ENCODE measurements around the gene IQSEC3. TPM values are rescaled to one million over a fixed set of nuclear protein-coding genes. Genes with fewer than 3 reads are reported as not detected.
"Not testable (repeated sequence)": the region's sequence is repeated elsewhere in the genome, so short reads cannot be mapped to it uniquely, and the experiment has no call there.

IQSEC3 gene
- total RNA-seq, 2 experiments from 2014 or later: not detected

GRCh38 chr12:214003-214741 lies 147.6 kb downstream of the IQSEC3 start, which contains the start of gene SLC6A12:
TSS of gene SLC6A12 (minus strand) at chr12:214157. CDS start at chr12:209986, 4,171 bp downstream.
- CTCF ChIA-PET (ENCODE audit: unreplicated experiment): no interaction called here
- H3K9me3 ChIP-seq (ENCODE audit: low read length): no peaks in the 10 kb centered on the region
- H3K27ac ChIP-seq (ENCODE audit: low read depth, low read length, poor library complexity, severe bottlenecking): no peak within 1 kb of the TSS
- no TSS peak for BruUV-seq (replicated peaks)
- no peaks in the 10 kb centered on the region for H4K20me1 ChIP-seq (ENCODE audit: insufficient read depth, low read length)
- no peak within 1 kb of the TSS for H3K4me2 ChIP-seq (ENCODE audit: low read length)
- intact Hi-C loops (cut with micrococcal nuclease; ENCODE audit: unreplicated experiment): no loop called here
- no peaks in the 10 kb centered on the region for H3K4me1 ChIP-seq (ENCODE audit: insufficient read depth, low read length, poor library complexity, severe bottlenecking)
- no peaks in the 10 kb centered on the region for H3K36me3 ChIP-seq (ENCODE audit: insufficient read depth, low read length)
- no peaks in the 10 kb centered on the region for H3K79me2 ChIP-seq (ENCODE audit: insufficient read depth, low read depth, low read length)
- H3K9me2 ChIP-seq (ENCODE audit: insufficient read depth, low read length): no peaks in the 10 kb centered on the region
- POLR2A ChIA-PET: no interaction called here
- DNase-seq (ENCODE audit: low spot score): no peak
- TF ChIP-seq CTCF (conservative IDR thresholded peaks at IDR 0.05; ENCODE audit: low read length) (no peak), EZH2phosphoT487 (IDR thresholded peaks at IDR 0.05; ENCODE audit: borderline replicate concordance, low read depth, low read length) (no peak)
- no peak within 1 kb of the TSS for H2AFZ ChIP-seq (ENCODE audit: low read length)
- no peak within 1 kb of the TSS for H3K4me3 ChIP-seq (ENCODE audit: low read depth, low read length, poor library complexity, severe bottlenecking)

GRCh38 chr12:215116-215515 lies 148.5 kb downstream of the IQSEC3 start:
- ChIA-PET POLR2A (interaction anchor here (0.6 kb wide), 1 partner anchor 60 kb away, joined by 3 read pairs; no protein-coding TSS in a partner anchor), CTCF (ENCODE audit: unreplicated experiment) (interaction anchor here (0.6 kb wide), 1 partner anchor 124 kb away, joined by 3 read pairs; no protein-coding TSS in a partner anchor)
- Histone ChIP-seq H3K4me1 (ENCODE audit: insufficient read depth, low read length, poor library complexity, severe bottlenecking) (no peaks in the 10 kb centered on the region), H3K4me2 (ENCODE audit: low read length) (no peak overlapping the region), H3K27ac (ENCODE audit: low read depth, low read length, poor library complexity, severe bottlenecking) (no peak overlapping the region), H3K36me3 (ENCODE audit: insufficient read depth, low read length) (no peaks in the 10 kb centered on the region), H2AFZ (ENCODE audit: low read length) (no peak overlapping the region), H3K79me2 (ENCODE audit: insufficient read depth, low read depth, low read length) (no peaks in the 10 kb centered on the region), H4K20me1 (ENCODE audit: insufficient read depth, low read length) (no peaks in the 10 kb centered on the region), H3K9me3 (ENCODE audit: low read length) (no peaks in the 10 kb centered on the region), H3K4me3 (ENCODE audit: low read depth, low read length, poor library complexity, severe bottlenecking) (no peak overlapping the region), H3K9me2 (ENCODE audit: insufficient read depth, low read length) (no peaks in the 10 kb centered on the region)
- TF ChIP-seq CTCF (conservative IDR thresholded peaks at IDR 0.05; ENCODE audit: low read length) (no peak), EZH2phosphoT487 (IDR thresholded peaks at IDR 0.05; ENCODE audit: borderline replicate concordance, low read depth, low read length) (no peak)
- intact Hi-C loops (cut with micrococcal nuclease; ENCODE audit: unreplicated experiment): no loop called here
- no peak for DNase-seq (ENCODE audit: low spot score)
- no TSS peak for BruUV-seq (replicated peaks)

- intact Hi-C loops (cut with micrococcal nuclease; ENCODE audit: unreplicated experiment); BruUV-seq (replicated peaks); H3K9me2 ChIP-seq (ENCODE audit: insufficient read depth, low read length); H4K20me1 ChIP-seq (ENCODE audit: insufficient read depth, low read length); H3K4me3 ChIP-seq (ENCODE audit: low read depth, low read length, poor library complexity, severe bottlenecking); H3K79me2 ChIP-seq (ENCODE audit: insufficient read depth, low read depth, low read length); H3K36me3 ChIP-seq (ENCODE audit: insufficient read depth, low read length); DNase-seq (ENCODE audit: low spot score); H3K27ac ChIP-seq (ENCODE audit: low read depth, low read length, poor library complexity, severe bottlenecking); H2AFZ ChIP-seq (ENCODE audit: low read length); POLR2A ChIA-PET; CTCF ChIA-PET (ENCODE audit: unreplicated experiment); H3K9me3 ChIP-seq (ENCODE audit: low read length); H3K4me1 ChIP-seq (ENCODE audit: insufficient read depth, low read length, poor library complexity, severe bottlenecking); H3K4me2 ChIP-seq (ENCODE audit: low read length): not testable (repeated sequence)
Observed at GRCh38 chr12:217029-217428, 150.5 kb downstream of the IQSEC3 start.

All from OCI-LY7 (cell line).